ENCODE results near the gene ANKMY1.

GRCh38 chr2:240530181-240530580 is 27.6 kb downstream of the ANKMY1 start:
- TF ChIP-seq CTCF (IDR thresholded peaks at IDR 0.05; ENCODE audit: insufficient read depth, low read depth, low read length) (no peak), EZH2 (IDR thresholded peaks at IDR 0.05; ENCODE audit: insufficient read depth, low read length) (no peak)

Measured in astrocyte (in vitro differentiated cells and primary cell).